NCI-H2081 (cell line): ENCODE results near the gene TGM6.

Experiments
- DNase-seq, 2 experiments: peaks; one replicate each; lab custom pipeline; 2025; lab: John Stamatoyannopoulos, UW

TGM6 gene

DNA sequence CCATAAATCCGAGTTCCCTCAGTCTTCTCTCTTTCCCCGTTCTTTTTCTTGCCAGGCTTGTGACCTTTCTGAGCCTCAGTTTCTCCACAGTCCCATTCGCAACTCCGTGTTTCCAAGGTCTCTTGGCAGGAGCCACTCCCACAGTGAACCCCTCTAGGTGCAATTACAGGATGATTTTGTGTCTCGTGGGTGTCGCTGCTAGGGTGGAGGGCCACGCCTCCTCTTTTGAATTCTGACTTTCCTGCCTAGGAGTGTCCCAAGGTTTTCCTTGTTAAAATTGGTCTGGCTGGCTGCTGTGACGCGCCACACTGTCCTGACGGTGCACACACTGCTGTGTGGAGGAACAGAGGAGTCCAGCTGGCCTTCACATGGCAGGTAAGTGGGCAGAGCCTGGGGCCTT is at the start of gene TGM6:
TGM6 (plus strand) TSS at position 301 of the 400 bp plus-strand sequence; CDS start at position 369, 68 bp downstream.
- DNase-seq: no peak

DNA sequence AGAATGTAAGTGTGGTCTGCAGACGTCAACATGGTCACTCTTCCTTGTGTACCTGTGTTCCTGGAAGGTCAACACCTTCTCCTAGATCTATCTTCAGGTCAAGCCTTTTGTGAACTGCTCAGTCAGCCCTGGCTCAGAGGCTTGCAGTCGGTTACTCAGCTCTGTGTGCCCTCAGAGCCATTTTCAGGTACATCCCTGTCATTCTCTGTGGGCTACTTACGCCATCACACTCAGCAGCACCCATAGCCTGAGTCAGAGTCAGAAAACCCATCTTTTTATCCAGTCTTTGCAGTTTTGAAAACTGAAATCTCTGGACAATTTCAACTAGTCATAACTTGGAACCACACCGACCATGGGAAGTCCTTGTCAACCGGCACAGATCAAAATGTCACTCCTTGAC is 49.6 kb upstream of the TGM6 start:
- DNase-seq: no peak

DNA sequence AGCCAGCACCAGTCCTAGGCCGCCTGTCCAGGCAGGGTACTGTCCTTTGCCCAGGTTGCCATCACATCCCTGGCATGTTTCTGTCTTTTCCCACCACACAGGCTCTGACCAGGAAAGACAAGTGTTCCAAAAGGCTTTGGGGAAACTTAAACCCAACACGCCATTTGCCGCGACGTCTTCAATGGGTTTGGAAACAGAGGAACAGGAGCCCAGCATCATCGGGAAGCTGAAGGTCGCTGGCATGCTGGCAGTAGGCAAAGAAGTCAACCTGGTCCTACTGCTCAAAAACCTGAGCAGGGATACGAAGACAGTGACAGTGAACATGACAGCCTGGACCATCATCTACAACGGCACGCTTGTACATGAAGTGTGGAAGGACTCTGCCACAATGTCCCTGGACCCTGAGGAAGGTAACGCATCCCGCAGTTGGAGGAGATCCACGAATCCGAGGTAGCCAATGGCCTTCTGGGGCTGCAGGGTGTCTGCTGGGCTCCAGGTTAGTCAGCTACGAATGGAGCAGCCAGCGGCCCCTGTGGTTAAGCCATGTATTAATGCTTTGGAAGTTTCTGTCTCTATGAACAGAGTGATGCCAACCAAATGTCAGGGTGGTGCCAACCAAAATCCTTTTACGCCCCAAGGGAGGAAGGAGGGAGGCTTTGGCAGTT is 48.7 kb upstream of the TGM6 start:
- DNase-seq: no peak

DNA sequence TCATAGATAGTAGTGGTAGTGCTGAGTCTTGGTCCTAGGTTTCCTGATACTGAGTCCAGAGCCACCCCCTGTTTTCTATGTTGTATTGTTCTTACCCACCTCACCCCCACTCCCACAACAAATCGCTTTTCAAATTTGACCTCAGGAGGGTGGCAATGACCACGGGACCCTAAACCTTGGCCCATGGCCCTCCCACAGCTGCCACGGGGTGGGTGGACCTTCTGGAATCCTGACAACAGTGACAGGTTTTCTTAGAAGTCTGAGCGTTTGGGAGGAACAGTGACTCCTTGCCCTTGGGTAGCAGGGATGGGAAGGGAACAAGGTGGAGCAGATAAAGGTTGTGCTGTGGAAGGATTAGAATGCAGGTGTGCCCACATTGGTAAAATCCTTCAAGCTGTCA is 48.0 kb upstream of the TGM6 start:
- no peak for DNase-seq

DNA sequence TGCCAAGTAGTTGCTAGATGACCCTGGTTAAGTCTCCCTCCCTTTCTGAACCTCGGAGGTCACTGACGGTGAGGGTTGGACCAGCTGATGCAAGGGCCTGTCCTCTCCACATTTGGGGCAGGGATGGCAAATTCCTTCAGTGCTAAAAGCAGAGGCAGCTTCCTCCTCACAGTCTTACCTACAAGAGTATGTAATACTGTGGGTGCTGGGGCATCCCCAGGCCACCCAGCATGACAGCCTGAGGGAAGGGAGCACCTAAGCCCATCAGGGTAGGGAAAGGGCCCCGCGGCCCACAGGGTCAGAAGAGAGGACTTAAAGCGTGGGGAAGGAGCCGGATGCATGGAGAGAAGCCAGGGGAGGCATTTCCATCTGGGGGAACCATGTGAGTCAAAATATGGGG is 46.9 kb upstream of the TGM6 start:
- DNase-seq: no peak

DNA sequence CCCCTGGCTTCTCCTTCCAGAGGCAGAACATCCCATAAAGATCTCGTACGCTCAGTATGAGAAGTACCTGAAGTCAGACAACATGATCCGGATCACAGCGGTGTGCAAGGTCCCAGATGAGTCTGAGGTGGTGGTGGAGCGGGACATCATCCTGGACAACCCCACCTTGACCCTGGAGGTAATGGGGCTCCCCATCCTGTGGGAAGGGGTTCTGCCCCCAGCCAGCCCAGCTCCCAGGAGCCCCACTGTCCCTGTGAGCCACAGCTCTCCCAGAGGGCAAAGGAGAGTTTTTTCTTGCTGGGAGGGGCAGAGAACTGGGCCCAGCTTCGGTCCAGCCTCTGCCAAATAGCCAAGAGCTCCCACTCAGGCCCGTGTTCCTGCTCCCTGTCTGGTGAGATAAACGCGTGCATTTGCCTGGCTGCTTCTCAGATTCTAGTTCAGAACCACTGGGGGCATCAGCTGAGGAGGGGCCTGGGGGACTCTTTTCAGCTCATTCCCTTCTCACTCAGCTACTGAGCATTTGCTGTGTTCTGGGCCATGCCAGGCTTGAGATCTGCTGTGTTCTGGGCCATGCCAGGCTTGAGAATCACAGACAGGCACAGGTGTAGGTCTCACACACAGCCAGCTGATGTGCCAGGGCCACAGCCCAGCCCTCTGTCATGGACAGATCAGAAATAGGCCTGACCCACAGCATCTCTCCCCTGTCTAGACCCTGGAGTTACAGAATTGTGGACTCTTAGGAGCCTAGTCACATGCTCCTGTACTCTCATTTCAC is 45.4 kb upstream of the TGM6 start:
- DNase-seq: no peak

DNA sequence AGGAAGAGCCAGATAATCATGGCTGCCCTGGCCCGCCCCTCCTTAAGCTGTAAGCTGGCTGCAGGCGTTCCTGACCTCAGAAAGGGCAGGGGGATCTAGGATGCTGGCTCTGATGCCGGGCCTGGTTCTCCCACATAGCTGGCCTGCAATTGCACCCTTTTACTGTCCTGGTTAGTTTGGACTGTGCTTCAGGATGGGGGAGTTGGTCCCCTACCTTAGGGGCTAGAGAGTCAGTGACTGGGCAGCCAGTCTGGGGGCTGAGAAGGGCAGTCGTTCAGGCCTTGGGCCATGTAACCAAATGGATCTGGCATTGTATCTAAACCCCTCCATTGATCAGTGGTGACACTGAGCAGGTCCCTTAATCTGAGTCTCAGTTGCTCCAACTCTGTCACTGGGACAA is 44.2 kb upstream of the TGM6 start:
- DNase-seq: no peak

DNA sequence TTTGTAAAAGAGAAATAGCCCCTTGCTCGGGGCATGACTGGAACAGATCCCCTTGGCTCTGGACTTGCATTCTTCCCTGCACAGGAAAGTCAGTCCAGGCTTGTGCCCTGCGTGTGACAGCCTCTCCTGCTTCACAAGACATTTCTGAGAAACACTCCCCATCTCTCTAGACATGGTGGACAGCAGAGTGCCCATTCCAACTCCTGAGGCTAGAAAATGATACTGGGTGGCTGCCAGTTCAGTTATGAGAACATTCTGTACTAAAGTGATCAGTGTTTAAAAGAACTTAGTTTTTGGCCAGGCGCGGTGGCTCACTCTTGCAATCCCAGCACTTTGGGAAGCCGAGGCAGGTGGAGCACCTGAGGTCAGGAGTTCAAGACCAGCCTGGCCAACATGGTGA is 43.6 kb upstream of the TGM6 start:
- no peak for DNase-seq

DNA sequence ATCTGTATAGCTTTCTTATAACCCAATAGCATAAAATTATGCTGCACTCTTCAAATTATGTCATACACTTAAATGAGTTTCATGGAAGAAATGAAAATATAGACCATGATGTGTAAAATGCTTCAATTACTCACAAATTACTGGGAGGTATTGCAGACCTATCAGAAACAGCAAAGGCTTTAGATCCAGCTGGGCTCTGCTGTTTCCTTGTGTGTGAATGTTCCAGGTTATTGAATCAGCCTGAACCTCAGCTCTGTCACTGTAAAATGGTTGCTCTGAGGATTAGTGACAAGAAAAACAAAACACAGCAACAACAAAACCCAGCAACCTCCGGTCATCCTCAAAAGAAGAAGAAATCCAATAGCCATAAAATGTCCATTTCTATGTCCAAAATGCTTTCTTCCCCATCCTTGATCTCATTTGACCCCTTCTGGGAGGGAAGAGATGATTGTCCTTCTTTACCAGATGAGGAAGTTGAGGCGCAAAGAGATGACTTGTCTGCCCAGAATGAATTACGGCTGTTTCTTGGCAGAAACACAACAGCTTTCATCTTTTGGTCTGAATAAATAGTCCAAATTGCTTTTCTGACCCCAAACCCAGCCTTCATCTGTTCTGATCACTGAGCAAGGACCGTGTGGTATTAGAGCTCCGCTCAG is 42.2 kb upstream of the TGM6 start:
- DNase-seq: no peak

DNA sequence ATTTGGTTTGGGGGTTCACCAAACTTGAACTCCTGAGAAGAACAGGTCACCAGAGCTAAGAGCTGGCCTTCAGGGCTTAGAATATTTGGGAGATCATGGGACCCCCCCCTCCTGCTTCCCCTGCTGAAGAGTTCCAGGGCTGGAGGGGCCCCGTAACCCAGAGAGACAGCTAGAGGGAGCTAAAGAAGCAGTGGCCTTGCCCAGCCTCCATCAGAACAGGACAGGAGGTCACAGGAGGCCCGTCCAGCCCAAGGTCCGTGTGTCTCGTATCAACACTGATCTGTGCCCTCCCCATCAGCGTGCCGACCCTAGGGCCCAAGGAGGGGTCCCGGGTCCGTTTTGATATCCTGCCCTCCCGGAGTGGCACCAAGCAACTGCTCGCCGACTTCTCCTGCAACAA is 40.6 kb upstream of the TGM6 start:
- DNase-seq: no peak

DNA sequence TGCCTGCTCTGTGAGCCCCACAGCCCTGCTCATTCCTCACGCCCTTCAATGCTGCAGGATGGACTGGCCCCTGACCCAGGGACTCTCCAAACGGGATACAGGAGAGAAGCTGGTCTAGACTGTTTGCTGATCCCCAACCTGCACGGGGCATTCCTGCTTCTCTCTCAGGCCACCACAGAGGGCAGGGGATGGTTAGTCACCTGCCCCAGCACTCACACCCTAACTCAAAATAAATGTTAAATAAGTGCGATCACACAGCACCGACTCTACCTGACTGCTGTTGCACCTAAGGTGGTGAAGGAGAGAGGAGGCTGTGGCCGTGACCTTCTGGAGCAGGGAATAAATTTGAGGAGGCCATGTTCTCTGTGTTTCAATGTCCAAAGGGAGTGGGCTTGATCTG is 39.9 kb upstream of the TGM6 start:
- DNase-seq: no peak

DNA sequence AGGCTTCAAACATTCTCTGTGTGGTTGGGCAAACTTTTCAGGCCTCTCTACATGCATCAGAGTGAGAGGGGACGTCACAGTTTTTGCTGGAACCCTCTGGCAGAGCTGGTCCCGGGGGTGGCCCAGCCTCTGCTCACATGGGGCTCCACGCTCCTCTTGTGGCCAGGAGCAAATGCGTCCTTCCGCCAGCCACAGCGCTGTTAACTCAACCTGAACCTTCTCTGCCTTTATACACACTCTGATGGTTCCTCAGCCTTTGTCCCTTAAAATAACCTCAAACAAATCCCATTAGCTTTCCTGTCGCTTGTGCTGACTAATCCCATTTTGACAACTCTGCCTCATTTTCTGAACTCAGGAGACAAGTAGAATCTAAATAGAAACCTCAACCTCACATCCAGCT is 39.4 kb upstream of the TGM6 start:
- no peak for DNase-seq

DNA sequence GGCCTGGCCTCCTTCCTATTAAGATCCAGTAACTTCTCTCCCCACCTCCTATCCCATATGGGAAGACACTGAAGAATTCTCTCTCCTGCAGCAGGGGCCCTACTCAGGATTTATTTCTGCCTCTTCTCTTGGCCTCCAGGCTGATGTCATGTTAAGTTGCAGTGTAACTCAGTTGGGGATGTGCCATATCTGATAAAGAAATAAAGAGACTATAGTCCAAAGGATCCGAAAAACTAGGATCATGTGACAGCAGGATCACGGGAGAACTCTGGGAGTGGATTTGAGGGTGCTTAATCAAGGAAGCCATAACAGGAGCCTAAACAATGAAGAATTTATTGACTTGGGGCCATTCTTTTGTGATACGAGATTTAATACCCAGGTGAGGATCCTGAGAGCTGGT is 38.5 kb upstream of the TGM6 start:
- no peak for DNase-seq

DNA sequence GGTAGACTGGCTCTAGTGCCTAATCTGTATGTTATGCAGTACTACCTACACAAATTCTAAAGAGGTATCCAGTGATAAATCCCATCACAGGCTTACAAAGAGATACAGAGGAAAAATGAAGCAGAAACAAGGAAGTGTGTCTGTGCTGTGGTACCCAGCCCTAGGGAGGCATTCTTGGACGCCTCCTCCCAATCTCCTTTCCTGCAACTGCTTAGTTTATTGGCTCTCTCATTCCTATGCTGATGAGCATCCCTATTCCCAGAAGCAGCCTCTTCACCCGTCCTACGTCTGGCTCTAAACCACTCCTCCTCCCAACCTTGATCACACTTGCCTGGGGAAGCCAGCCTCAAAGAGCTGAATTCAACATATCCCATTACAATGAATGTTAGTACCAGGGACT is 34.5 kb upstream of the TGM6 start:
- no peak for DNase-seq

DNA sequence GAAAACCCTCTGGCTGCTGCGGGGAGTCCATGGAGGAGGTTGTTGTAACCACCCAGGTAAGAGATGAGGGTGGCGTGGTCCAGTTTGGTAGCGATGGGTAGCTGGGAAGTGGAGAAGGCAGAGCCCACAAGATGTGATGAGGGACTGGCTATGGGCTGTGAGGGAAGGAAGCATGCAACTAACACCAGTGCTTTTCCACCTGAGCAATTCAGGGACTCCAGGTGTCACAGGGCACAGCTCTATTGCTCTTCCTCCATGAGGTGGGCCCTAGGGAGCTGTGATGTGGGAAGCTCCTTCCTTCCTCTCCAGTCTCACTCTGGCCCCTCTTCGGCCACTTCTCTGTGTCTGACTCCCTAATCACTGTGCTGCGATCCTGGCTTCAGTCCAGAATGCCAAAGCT is 32.4 kb upstream of the TGM6 start:
- no peak for DNase-seq

DNA sequence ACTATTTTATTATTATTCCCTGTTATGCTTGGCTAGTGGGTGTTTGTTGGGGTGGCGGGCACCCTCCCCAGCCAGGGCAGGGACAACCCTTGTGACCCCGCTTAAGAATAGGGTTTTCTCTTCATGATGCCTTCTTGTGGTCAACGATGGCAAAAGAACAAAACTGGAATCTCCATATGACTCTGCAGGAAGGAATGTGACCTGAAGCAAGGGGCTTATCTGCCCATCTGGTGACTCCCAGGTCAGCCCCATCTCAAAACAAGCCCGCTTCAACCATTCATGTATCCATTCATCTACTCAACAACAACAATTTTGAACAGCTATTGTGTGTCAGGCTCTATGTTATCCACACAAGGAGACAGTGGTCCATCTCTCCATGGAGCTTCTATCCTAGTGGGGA is 30.9 kb upstream of the TGM6 start:
- DNase-seq: no peak

DNA sequence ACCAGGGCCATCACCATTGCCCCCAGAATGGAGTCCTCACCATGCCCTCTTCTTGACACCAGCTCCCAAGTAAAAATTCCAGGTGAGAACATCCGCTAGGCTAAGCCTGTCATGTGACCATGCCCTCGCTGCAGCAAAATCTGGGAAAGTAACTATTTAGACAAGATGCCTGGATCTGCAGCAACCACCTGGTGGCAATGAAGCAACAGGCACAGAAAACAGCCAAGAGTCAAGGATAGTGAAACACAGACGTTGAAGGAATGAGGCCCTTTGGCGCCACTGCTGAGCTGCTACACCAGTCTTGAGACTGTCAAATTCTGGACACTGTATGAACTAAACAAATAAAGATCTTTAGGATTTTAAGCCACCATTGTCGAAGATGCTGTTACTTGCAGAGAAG is 30.1 kb upstream of the TGM6 start:
- DNase-seq: no peak

DNA sequence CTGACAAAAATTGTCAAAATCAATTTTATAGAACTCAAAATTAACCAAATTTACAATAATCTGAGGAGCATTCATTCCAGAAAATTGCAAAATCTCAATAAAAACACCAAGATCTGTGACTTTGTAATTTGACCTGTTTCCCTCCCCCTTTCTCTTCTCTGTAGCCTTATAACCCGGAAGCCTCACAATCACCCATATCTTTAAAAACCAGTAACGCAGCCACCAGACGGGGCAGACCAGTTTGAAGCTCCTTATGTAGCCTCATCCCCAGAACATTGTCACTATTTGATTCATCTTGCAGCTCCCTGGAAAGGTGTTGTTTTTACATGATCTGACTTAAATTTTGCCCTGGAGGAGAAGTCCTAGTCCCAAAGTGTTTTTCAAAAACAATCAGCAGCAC is 27.5 kb upstream of the TGM6 start:
- DNase-seq: no peak

DNA sequence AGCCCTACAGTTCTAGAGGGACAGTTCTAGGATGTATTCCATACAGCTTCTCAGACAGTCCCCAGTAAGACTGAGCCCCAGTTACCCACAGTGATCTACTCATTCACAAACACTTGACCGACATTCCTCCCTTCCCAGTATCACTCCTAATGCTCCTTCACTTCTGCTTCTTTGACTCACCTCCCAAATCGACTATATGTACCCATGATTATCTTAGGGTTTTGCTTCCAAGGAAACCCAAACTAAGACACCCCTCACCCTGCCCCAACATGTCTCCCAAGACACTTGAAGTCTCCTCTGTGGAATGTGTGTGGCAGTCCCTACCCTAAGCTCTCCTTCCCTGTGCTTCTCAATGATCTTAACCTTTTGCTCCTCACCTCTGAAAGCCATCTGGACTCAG is 23.6 kb upstream of the TGM6 start:
- DNase-seq: no peak

DNA sequence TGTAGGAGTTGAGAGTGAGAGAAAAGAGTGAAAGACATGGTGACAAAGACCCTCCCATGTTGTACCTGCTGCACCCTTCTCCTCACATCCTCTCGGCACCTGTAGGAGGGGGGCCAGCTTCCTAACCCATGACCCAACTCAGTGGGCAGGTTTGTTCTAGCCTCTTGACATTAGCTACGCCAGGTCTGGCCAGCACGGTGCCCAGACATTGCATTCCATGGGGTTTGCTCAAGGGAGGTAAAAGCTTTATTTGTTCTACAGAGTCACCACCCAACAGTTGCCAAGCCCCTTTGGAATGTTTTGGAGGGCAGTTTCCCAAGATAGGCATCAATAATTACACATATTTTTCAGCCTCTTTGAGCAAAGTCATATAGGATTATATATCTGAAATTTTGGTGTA is 22.7 kb upstream of the TGM6 start:
- no peak for DNase-seq

DNA sequence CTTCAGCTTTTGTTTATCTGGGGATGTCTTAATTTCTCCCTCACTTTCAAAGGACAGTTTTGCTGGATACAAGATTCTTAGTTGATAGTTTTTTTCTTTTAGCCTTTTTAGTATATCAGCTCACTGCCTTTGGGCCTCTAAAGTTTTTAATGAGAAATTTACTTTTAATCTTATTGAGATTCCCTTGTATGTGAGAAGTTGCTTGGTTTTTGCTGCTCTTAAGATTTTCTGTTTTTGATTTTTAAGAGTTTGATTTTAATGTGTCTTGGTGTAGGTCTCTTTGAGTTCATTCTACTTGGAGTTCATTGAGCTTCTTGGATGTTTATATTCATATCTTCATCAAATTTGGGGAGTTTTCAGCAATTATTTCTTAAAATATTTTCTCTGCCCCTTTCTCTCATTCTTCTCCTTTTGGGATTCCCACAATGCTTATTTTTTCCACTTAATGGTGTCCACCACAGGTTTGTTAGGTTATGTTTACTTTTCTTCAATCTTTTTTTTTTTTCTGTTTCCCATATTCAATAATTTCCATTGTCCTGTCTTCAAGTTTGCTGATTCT is 19.6 kb upstream of the TGM6 start:
- no peak for DNase-seq

DNA sequence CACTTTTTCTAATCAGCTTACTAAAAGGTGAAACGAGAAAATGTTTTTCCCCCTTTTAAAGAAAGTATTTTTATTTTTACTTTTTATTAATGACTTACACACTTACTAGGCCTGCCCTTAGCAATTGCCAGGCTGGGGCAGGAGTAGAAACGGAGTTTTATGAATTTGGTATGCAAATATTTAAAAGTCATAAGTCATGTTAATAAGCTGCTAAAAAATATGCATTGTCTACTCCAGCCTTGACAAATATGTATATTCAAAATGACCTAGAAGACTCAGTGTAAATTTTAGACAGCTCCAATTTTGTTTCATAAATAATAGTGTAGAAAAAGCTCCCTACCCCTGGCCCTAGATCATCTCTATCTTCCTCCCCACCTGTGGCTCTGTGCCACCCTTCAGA is 17.5 kb upstream of the TGM6 start:
- DNase-seq: no peak

DNA sequence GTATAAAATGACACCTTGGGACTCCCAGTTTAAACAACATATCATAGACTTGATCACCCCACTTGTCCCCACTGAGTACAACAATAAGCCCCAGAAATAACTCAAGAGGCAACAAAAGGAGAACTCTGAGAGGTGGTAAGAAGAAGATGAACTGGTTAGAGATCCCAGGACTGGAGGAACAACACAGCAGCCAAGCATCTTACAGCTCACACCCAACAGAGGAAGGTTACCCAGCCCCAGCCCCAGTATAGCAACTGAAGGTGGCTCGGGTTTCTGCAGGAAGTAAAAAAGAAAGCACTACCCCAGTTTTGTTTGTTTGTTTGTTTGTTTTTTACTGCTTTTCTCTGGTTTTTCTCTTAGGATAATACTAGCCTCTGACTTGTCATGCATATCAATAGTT is 17.1 kb upstream of the TGM6 start:
- no peak for DNase-seq
